Peyer's patch (tissue), 4 donors: ENCODE data around the gene SHC3. TPM values are rescaled to one million over a fixed set of nuclear protein-coding genes. Genes with fewer than 3 reads are reported as not detected.

Source experiments
- DNase-seq, 3 donors: peaks; one replicate each; pipeline ENCODE4 v3.0.0-alpha.2; 2017 to 2019
- H3K27ac ChIP-seq, 4 donors: fragments of 200-600 bp; sonication (generic); one replicate each; pipeline ENCODE4 v1.5.1; 2016 to 2019
- H3K27me3 ChIP-seq, 2 donors: fragments of 200-600 bp; sonication (generic); one replicate each; pipeline ENCODE4 v1.5.1; 2019
- H3K36me3 ChIP-seq, 3 donors: fragments of 200-600 bp; sonication (generic); one replicate each; pipeline ENCODE4 v1.5.1; 2016 to 2019
- H3K4me1 ChIP-seq, 4 donors: fragments of 200-600 bp; sonication (generic); one replicate each; pipeline ENCODE4 v1.5.1; 2016 to 2019
- H3K4me3 ChIP-seq, 4 donors: fragments of 200-600 bp; sonication (generic); 1 replicate in 3 of 4; 2 replicates in 1 of 4; pipeline ENCODE4 v1.5.1; 2016 to 2019; ENCODE audit warnings: mild to moderate bottlenecking in 1 of 4
- H3K9me3 ChIP-seq, 4 donors: fragments of 200-600 bp; sonication (generic); one replicate each; pipeline ENCODE4 v1.5.1; 2016 to 2019; ENCODE audit warnings: mild to moderate bottlenecking in 1 of 4
- CTCF ChIP-seq, 6 experiments: fragments of 450-650 bp in 4 of 6; fragments of 200-600 bp in 2 of 6; sonication (generic) in 1 of 6; IDR thresholded peaks; one replicate each; pipeline ENCODE4 v1.5.1; 2017 to 2019; ENCODE audit warnings: antibody characterized with exemption in 6 of 6, mild to moderate bottlenecking in 3 of 6, moderate library complexity in 1 of 6
- POLR2A ChIP-seq, 2 donors: fragments of 450-650 bp; IDR thresholded peaks; one replicate each; pipeline ENCODE4 v1.5.1; 2017; ENCODE audit warnings: antibody characterized with exemption in 2 of 2, mild to moderate bottlenecking in 2 of 2, moderate library complexity in 2 of 2
- total RNA-seq, 4 donors: library from RNA; depleted of rRNA; stranded (reverse); fragments of >200 nt; gene quantifications; one replicate each; pipeline ENCODE4 v1.1.0, GENCODE V29; 2016

Gene SHC3
- total RNA-seq, 4 donors from 2014 or later: 0.88 to 5.0 (median 2.2) TPM

GRCh38 chr9:88994469-88995199, 184.0 kb downstream of the SHC3 start:
- Histone ChIP-seq H3K4me3 (peak overlapping the region in 1 of 4 donors; percentile 4), H3K4me1 (peaks cover 0 to 5% (median 4%) of the 10 kb centered on the region in 4 donors), H3K36me3 (no peaks in the 10 kb centered on the region), H3K27me3 (no peaks in the 10 kb centered on the region), H3K9me3 (no peaks in the 10 kb centered on the region), H3K27ac (peak overlapping the region in 1 of 4 donors; percentile 21)
- no peak for TF ChIP-seq CTCF (IDR thresholded peaks at IDR 0.05)
- no peak for TF ChIP-seq POLR2A (IDR thresholded peaks at IDR 0.05)
- no peak for DNase-seq

DNA sequence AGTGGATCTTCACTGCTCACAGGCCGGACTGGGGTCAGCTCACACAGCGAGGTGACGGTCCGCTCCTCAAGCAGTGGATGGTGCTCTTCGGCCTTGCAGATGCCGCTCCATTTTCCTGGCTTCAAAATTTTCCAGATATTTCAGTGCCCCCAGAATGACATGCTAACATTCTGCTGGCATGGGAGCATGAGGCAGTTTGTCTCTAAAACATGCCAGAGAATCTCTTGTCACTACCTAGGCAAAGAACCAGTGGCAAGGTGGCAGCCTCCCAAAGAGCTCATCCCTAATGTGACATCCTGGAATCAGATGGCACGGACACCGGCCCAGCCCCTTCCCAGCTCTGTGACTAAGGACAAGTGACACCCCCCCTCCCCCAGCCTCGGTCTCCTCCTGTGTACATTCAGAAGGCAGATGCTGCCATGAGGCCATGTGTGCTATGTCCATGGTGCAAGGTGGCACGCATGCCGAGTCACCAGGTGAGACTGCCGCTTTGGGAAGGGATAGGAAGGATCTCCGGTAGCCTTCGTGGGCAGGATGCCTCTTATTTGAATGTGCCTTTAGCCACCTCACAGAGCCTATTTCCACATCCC, 184.7 kb downstream of the SHC3 start:
- Histone ChIP-seq H3K4me1 (peaks cover 0 to 5% (median 4%) of the 10 kb centered on the region in 4 donors), H3K36me3 (no peaks in the 10 kb centered on the region), H3K27me3 (no peaks in the 10 kb centered on the region), H3K27ac (no peak overlapping the region), H3K4me3 (peak overlapping the region in 1 of 4 donors; percentile 4), H3K9me3 (no peaks in the 10 kb centered on the region)
- TF ChIP-seq CTCF (IDR thresholded peaks at IDR 0.05) (no peak), POLR2A (IDR thresholded peaks at IDR 0.05) (no peak)
- DNase-seq: no peak

GRCh38 chr9:88993327-88993726, 185.3 kb downstream of the SHC3 start:
- no peak for DNase-seq
- Histone ChIP-seq H3K27me3 (no peaks in the 10 kb centered on the region), H3K4me1 (peaks cover 0 to 5% (median 4%) of the 10 kb centered on the region in 4 donors), H3K9me3 (no peaks in the 10 kb centered on the region), H3K4me3 (peak overlapping the region in 1 of 4 donors; percentile 65), H3K36me3 (no peaks in the 10 kb centered on the region), H3K27ac (no peak overlapping the region)
- TF ChIP-seq CTCF (IDR thresholded peaks at IDR 0.05): no peak
- TF ChIP-seq POLR2A (IDR thresholded peaks at IDR 0.05): no peak

DNA sequence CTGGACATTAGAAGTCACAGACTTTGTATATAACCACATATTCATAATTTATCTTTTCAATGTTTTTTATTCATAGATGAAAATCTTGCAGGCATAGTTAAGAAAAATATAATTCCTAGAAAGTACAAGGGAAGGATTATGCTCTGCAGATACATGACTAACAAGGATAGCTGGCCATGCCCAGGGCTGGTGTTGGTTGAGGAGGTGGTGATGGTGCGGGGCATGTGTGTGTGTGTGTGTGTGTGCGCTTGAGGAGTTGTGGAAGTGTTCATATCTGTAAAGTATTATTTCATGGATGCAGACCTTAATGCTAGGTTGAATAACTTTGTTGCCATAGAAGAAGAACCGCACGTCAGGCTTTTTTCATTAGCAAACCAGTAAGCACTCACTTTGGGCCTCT, 186.1 kb downstream of the SHC3 start:
- no peak for DNase-seq
- H3K4me3 ChIP-seq: peak overlapping the region in 2 of 4 donors; percentile 40 to 65
- no peaks in the 10 kb centered on the region for H3K27me3 ChIP-seq
- TF ChIP-seq POLR2A (IDR thresholded peaks at IDR 0.05) (no peak), CTCF (IDR thresholded peaks at IDR 0.05) (no peak)
- peak overlapping the region in 1 of 4 donors; percentile 86 for H3K27ac ChIP-seq
- H3K9me3 ChIP-seq: no peaks in the 10 kb centered on the region
- peaks cover 0 to 5% (median 4%) of the 10 kb centered on the region in 4 donors for H3K4me1 ChIP-seq
- no peaks in the 10 kb centered on the region for H3K36me3 ChIP-seq

DNA sequence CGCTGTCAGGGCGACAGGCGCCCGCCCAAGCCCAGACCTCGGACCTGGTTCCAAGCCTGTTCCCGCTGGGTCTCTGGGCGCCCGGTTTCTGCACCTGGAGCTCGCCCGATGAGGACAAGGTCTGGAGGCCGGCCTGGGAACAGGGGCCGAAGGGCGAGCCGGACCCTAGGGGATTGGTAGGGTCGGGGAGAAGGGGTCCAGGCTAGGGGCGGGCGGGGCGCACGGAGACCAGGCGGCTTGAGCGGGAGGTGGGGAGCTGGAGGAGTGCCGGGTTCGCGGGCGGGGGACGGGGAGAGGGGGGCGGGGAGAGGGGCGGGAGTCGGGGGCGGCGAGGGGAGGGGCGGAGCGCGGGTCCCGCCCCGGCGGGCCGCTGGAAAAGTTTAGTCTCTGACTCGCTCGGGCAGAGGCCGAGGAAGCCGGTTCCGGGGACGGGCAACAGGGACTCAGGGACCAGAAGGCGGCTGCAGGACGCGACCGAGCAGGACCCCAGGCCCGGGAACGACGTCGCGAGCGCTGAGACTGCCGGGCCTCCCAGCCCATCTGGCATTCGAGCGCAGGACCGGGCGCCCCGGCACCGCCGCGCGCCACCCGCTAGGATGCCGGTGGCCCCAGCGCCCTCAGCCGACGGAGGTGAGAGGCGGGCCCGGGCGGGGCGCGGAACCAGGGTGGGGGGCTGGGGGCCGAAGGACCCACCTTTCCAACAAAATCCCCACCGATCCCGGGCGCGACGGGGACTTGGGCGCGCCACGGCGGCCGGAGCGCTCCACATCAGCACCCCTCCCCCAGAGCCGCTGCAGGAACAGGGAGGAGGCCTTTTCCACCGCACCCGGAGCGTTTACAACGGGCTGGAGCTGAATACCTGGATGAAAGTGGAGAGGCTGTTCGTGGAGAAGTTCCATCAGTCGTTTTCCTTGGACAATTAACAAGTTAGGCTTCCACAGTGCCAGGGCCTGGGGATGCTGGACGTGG, 187.3 kb downstream of the SHC3 start, which contains the start of gene S1PR3:
Gene S1PR3 (plus strand): TSS at position 403 of the 969 bp plus-strand sequence. CDS start 9,733 bp downstream, outside the sequence.
- DNase-seq: peak in 1 of 3 donors; percentile 61
- Histone ChIP-seq H3K27ac (peak within 1 kb of the TSS; percentile 62 to 86 (median 66)), H3K4me1 (peaks cover 0 to 5% (median 4%) of the 10 kb centered on the region in 4 donors)

More for the DNA sequence above, 187.3 kb downstream of the SHC3 start, which contains the start of gene S1PR3:
- H3K9me3 ChIP-seq: no peaks in the 10 kb centered on the region
- peak within 1 kb of the TSS; percentile 40 to 65 (median 54) for H3K4me3 ChIP-seq
- TF ChIP-seq CTCF (IDR thresholded peaks at IDR 0.05) (no peak), POLR2A (IDR thresholded peaks at IDR 0.05) (peak in 1 of 2 donors; percentile 12)
- H3K27me3 ChIP-seq: no peaks in the 10 kb centered on the region
- no peaks in the 10 kb centered on the region for H3K36me3 ChIP-seq
